GM18508 (cell line): ENCODE measurements around the gene PPP2R5B.

Source experiments
- ATAC-seq: cut with Tn5 transposase; IDR thresholded peaks from one replicate; pipeline ENCODE4 v1.9.1; 2021; ENCODE audit warnings: moderate number of reproducible peaks; ENCODE audit not compliant: insufficient read depth, unreplicated experiment

Gene PPP2R5B

DNA sequence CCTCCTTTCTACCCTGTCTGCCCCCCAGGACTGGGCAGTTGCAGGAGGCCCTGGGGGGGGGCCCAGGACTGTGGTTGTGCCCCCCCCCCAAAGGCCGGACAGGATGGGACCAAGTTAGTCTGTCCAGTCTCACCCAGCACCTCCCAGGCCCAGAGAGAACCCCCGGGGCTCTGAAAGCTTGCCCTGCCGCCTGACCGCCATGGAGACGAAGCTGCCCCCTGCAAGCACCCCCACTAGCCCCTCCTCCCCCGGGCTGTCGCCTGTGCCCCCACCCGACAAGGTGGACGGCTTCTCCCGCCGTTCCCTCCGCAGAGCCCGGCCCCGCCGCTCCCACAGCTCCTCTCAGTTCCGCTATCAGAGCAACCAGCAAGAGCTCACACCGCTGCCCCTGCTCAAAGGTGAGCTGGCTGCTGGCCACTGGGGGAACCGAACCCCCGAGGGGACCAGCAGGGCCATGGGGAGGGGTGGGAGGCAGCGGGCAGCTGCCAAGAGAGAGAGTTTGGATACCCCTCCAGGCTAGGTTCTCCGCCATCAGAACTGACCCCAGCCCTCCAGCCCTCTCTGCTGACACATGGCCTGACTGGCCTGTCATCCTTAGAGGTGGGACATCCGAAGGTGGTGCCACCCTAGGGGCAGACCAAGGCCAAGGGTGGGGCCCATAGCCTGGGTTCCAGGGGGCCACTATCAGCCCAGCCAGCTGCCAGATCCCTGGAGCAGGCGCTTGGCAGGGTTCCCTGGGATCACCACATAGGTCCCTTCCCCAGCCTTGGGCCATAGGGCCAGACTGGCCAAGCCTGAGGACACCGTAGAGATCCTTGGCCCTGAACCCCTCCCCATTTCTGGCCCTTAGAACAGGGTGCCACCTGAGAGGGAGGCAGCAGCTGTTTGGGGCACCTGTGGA, 1.3 kb downstream of the PPP2R5B start:
- ATAC-seq = no peak

GRCh38 chr11:64926689-64927088, 2.2 kb downstream of the PPP2R5B start:
- no peak for ATAC-seq

- no peak for ATAC-seq
These were observed 4.5 kb downstream of the PPP2R5B start for GRCh38 chr11:64928957-64929356.

- ATAC-seq = no peak
These were observed 5.1 kb downstream of the PPP2R5B start for GRCh38 chr11:64929625-64930024.

- ATAC-seq = no peak
These were observed 5.9 kb downstream of the PPP2R5B start for GRCh38 chr11:64930340-64930739.

- ATAC-seq = no peak
These were observed 6.8 kb downstream of the PPP2R5B start for GRCh38 chr11:64931290-64931689.

DNA sequence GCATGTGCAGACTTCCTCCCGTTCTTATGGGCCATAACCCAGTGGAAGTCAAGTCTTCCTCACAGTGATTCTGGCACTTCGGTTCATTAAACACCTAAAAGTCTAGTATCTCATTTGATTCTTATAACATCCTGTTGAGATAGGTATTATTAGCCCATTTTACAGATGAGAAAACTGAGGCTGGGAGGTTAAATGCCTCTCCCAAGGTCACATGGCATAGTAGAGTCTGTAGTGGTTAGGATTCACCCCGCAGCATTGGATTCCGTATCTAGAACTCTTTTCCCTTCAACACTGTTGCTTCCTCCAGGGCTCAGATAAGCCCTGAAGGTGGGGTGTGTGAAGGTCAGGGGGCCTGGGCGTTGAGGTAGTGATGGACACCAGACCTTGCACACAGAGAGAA, 7.8 kb downstream of the PPP2R5B start:
- no peak for ATAC-seq

GRCh38 chr11:64933213-64933934, 8.9 kb downstream of the PPP2R5B start:
- ATAC-seq = no peak

GRCh38 chr11:64933935-64934681, 9.6 kb downstream of the PPP2R5B start:
- no peak for ATAC-seq

DNA sequence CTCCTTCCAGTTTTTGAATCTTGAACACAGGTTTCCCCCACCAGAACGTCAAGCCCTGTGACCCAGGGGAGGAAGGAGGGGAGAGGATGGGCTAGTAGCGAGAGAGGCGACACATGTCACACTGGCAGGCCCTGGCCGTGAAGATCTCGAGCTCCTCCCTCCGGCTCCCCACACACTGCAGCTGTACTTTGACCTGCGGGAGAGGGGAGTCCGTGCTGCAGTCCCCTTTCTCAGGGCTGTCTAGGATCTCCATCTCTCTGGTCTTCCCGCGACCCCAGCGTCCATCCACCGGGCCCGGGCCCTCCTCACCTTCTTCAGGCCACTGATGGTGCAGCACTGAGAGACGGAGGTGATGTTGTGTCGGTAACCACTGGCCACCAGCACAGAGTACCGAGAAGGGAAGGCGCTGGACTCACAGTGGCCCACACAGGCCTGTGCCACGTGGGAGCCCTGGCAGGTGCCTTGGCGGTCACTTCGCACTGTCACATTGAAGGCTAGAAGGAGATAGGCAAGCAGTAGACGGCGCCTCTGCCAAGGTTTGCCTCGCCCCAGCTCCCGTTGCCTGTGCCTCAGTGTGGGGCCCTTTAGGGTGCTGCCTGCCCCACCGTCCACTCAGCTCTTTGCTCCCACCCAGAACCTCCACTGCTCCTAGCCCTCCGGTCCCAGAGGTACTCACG, 10.3 kb downstream of the PPP2R5B start:
- no peak for ATAC-seq

GRCh38 chr11:64935359-64936081, 11.0 kb downstream of the PPP2R5B start, which contains the start of gene GPHA2:
Gene GPHA2, minus strand, starts transcription at chr11:64935893. Its CDS starts 433 bp downstream, at chr11:64935460.
- no peak for ATAC-seq

DNA sequence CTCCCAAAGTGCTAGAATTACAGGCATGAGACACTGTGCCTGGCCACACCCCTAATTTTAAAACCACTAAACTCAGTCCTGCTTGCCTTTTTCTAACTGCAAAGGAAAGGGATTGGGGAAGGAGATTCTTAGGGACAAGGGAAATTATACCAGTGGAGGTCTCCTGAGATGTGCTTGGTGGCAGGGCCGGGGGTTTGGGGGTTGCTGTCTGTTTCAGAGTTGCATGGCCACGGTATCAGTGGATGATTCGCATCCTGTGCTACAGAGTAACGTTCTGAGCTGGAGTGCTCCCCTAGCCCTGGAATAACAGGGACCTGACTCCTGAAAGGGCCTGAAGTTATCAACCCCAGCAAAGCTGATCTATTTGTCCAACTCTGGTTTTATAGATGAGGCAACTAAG, 12.1 kb downstream of the PPP2R5B start:
- ATAC-seq = no peak

GRCh38 chr11:64947208-64947814, 22.8 kb downstream of the PPP2R5B start:
- no peak for ATAC-seq

GRCh38 chr11:64951529-64951928, 27.0 kb downstream of the PPP2R5B start:
- ATAC-seq = no peak

DNA sequence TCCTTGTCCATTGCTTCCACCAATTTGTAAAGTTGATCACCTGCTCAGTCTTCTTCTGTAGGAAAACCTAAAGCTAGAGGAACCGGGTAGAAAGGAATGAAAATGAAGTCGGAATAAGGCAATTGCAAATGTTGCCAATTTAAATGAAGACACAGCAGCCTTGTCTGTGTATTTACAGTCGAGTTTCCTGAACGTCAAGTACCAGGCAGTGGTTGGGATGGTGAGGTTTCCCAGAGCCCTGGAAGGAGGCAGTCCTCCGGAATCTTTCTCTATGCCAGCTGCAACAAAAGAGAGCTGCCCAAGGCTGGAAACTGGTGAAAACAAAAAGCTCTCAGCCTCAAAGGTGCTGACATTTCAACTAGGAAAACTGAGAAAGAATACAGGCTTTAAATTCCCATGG, 29.7 kb downstream of the PPP2R5B start:
- no peak for ATAC-seq

GRCh38 chr11:64959498-64959897, 35.0 kb downstream of the PPP2R5B start:
- no peak for ATAC-seq

DNA sequence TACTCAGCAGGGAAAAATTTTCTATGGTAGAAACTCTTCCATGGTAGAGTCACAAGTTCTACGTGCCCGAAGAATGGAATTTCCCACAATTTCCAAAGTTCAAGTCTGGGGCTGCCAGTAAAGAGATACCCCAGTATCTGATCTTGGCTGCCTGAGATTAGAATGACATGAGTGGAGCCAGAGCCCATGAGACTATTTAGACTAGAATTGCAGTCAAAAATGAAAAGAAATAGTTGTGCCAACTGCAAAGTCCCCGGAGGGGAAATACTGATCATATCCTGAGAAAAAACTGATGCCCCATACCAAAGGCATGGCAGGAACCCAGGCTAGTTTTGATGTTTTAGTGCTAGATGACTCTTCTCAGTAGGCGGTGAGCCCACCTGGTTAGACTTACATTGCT, 36.2 kb downstream of the PPP2R5B start:
- no peak for ATAC-seq

DNA sequence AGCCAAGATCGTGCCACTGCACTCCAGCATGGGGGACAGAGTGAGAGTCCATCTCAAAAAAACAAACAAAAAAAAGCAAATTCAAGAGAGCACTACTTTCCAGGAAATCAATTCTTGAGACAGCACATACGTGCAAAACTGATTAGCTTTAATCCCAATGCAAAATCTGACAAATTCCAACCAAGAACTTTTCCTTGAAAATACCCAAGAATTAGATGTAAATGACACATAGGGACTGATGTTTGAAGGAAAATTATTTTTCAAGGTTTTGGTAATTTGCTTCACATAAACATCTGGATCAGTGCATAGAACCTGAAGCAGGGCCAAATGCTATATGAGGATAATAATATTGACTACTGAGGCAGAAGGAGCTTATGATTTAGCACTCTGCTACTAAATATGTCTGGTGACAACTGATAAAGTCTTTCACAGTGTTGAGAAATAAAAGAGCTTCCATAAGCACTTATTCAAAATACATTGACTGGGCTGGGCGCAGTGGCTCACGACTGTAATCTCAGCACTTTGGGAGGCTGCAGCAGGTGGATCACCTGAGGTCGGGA, 38.7 kb downstream of the PPP2R5B start:
- no peak for ATAC-seq

- no peak for ATAC-seq
These were observed 42.9 kb downstream of the PPP2R5B start for GRCh38 chr11:64967375-64967774.
